Measurements from ENCODE around the gene SUMO3. TPM values are rescaled to one million over a fixed set of nuclear protein-coding genes. Genes with fewer than 3 reads are reported as not detected.

SUMO3 gene
- total RNA-seq, 2 donors from 2014 or later = 66.5 to 66.9 TPM

DNA sequence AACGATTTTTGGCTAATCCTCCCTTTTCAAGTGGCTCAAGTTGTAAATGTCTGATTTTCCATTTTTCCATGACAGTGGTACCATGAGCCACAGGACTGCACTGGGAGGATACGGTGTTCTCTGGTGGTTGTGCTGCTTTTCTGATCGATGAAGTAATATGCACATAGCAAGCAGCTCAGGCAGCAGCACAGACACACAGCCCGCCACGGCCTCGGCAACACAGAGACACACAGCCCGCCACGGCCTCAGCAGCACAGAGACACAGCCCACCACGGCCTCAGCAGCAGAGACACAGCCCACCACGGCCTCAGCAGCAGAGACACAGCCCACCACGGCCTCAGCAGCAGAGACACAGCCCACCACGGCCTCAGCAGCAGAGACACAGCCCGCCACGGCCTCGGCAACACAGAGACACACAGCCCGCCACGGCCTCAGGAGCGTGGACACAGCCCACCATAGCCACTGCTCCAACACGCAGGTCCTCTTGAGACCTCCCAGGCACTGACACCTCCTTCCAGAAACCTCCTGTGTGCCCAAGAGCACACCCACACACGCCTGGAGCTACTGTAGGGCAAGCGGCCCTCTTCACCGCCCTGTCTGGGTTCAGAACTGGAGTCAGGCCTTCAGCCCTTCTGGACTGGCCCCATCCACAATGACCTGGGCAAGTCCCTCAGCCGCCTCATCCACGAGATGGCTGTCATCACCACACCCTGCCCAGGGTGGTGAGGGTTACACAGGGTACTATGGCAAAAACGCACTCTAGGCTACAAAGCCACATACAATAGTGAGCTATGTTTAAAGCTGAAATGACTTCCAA, 45.2 kb upstream of the SUMO3 start:
- Histone ChIP-seq H3K9me3 (no peaks in the 10 kb centered on the region), H3K4me3 (no peak overlapping the region), H3K27me3 (replicated peaks; ENCODE audit: insufficient read depth) (no peaks in the 10 kb centered on the region), H3K4me1 (ENCODE audit: control insufficient read depth in 1 of 2, low read depth in 2 of 2) (peaks cover 17 to 36% of the 10 kb centered on the region in 2 donors), H3K36me3 (peaks cover 51% of the 10 kb centered on the region), H3K27ac (no peak overlapping the region)
- TF ChIP-seq, protein P1, sequence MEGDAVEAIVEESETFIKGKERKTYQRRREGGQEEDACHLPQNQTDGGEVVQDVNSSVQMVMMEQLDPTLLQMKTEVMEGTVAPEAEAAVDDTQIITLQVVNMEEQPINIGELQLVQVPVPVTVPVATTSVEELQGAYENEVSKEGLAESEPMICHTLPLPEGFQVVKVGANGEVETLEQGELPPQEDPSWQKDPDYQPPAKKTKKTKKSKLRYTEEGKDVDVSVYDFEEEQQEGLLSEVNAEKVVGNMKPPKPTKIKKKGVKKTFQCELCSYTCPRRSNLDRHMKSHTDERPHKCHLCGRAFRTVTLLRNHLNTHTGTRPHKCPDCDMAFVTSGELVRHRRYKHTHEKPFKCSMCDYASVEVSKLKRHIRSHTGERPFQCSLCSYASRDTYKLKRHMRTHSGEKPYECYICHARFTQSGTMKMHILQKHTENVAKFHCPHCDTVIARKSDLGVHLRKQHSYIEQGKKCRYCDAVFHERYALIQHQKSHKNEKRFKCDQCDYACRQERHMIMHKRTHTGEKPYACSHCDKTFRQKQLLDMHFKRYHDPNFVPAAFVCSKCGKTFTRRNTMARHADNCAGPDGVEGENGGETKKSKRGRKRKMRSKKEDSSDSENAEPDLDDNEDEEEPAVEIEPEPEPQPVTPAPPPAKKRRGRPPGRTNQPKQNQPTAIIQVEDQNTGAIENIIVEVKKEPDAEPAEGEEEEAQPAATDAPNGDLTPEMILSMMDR (IDR thresholded peaks at IDR 0.05) = no peak
- no peak for ATAC-seq (ENCODE audit: insufficient number of reproducible peaks, low FRiP score, low read depth)
- DNase-seq (ENCODE audit: low spot score) = no peak

DNA sequence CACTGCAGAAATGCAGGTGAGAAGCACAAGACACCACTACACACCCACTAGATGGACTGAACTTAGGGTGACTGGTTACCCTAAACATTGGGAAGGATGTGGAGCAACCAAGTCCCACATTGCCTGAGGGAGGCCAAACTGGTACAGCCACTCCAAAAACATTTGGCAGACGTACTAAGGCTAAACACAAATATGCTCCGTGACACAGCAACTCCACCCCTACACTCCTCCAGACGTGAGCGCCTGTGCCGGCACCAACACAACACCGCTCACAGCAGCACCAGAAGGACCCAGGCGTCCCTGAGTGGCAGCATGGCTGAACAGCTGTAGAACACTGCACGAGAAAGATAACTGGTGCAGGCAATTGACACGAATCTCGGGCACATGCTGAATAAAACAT, 40.9 kb upstream of the SUMO3 start:
- H3K27ac ChIP-seq = no peak overlapping the region
- DNase-seq (ENCODE audit: low spot score) (no peak), ATAC-seq (ENCODE audit: insufficient number of reproducible peaks, low FRiP score, low read depth) (no peak)
- H3K4me1 ChIP-seq (ENCODE audit: control insufficient read depth in 1 of 2, low read depth in 2 of 2) = no peaks in the 10 kb centered on the region
- peaks cover 75% of the 10 kb centered on the region for H3K36me3 ChIP-seq
- TF ChIP-seq, protein P1 (IDR thresholded peaks at IDR 0.05) = no peak
- no peak overlapping the region for H3K4me3 ChIP-seq
- H3K27me3 ChIP-seq (replicated peaks; ENCODE audit: insufficient read depth) = no peaks in the 10 kb centered on the region
- H3K9me3 ChIP-seq = no peaks in the 10 kb centered on the region

DNA sequence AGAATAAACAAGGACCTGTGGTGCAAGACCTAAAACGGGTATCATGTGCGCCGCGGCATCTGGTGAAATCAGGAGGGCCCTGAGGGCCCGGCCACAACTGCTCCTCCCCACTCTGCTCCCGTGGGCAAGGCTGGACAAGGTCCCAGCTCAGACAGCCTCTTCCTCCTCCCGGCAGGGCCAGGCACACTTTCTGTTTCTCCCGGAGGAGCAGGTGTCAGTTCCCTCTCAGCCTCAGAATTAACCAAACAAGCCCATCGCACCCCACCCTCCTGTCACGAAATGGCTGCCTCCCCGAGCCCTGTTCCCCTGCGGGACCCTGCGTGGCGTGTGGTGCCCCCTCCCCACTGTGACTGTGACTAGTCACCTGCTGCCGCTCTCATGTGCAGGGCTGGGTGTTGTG, 40.4 kb upstream of the SUMO3 start:
- H3K27me3 ChIP-seq (replicated peaks; ENCODE audit: insufficient read depth) = no peaks in the 10 kb centered on the region
- H3K4me3 ChIP-seq = no peak overlapping the region
- peaks cover 75% of the 10 kb centered on the region for H3K36me3 ChIP-seq
- H3K9me3 ChIP-seq = no peaks in the 10 kb centered on the region
- no peak overlapping the region for H3K27ac ChIP-seq
- no peak for ATAC-seq (ENCODE audit: insufficient number of reproducible peaks, low FRiP score, low read depth)
- DNase-seq (ENCODE audit: low spot score) = no peak
- H3K4me1 ChIP-seq (ENCODE audit: control insufficient read depth in 1 of 2, low read depth in 2 of 2) = no peaks in the 10 kb centered on the region
- TF ChIP-seq, protein P1 (IDR thresholded peaks at IDR 0.05) = no peak

DNA sequence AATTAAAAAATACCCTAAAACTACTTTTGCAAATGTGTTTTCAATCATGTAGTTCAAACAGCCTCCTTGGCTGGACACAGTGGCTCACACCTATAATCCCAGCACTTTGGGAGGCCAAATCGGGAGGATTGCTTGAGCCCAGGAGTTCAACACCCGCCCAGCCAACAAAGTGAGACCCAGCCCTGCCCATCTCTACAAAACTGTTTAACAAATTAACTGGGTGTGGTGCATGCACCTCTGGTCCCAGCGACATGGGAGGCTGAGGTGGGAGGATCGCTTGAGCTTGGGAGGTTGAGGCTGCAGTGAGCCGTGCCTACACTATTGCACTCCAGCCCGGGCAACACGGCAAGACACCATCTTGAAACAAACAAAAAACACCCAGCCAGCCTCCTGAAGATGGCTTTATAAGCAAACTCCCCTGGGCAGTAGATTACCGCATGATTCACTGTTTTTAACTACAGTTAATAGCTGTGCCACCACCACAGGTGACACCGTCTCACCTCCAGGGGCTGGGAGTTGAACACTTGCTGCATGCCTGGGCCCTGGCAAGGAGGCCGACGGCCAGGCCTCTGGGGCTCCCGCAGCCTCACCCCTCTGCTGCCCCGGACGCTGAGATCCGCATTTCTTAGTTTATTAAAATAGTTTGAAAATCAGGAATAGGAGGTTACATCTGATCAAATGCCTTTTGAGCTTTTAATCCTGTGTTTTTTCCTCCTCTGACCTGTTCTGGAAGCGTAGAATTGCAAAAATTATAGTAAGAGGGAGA, 39.4 kb upstream of the SUMO3 start:
- TF ChIP-seq, protein P1 (IDR thresholded peaks at IDR 0.05) = no peak
- Histone ChIP-seq H3K9me3 (no peaks in the 10 kb centered on the region), H3K36me3 (peaks cover 76% of the 10 kb centered on the region), H3K4me3 (no peak overlapping the region), H3K4me1 (ENCODE audit: control insufficient read depth in 1 of 2, low read depth in 2 of 2) (no peaks in the 10 kb centered on the region), H3K27me3 (replicated peaks; ENCODE audit: insufficient read depth) (no peaks in the 10 kb centered on the region), H3K27ac (no peak overlapping the region)
- no peak for DNase-seq (ENCODE audit: low spot score)
- ATAC-seq (ENCODE audit: insufficient number of reproducible peaks, low FRiP score, low read depth) = no peak

DNA sequence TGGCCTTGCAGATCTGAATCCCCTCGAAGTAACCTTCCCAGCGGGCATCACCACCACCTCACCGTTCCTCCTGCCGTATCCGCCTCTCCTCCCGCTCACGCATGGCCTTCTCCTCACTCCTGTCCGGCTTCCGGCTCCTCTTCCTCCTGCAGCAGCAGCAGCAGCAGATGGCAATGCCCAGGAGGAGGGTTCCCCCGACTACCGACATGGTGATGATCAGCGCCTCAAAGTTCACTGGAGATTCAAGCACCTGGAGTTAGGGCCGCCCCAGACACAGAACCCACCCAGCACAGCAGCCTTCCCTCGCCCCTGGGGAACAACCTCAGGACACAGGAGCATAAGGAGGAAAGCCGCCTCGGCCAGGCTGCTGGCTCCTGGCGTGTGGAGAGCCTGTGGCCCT, 38.3 kb upstream of the SUMO3 start:
- Histone ChIP-seq H3K4me3 (no peak overlapping the region), H3K27me3 (replicated peaks; ENCODE audit: insufficient read depth) (no peaks in the 10 kb centered on the region), H3K36me3 (peaks cover 78% of the 10 kb centered on the region), H3K4me1 (ENCODE audit: control insufficient read depth in 1 of 2, low read depth in 2 of 2) (no peaks in the 10 kb centered on the region), H3K27ac (no peak overlapping the region), H3K9me3 (no peaks in the 10 kb centered on the region)
- no peak for ATAC-seq (ENCODE audit: insufficient number of reproducible peaks, low FRiP score, low read depth)
- TF ChIP-seq, protein P1 (IDR thresholded peaks at IDR 0.05) = no peak
- no peak for DNase-seq (ENCODE audit: low spot score)
